Hepatocyte (in vitro differentiated cells): ENCODE results near the gene SBNO2.

Experiments
- EZH2 ChIP-seq: fragments of 200-600 bp; sonication (generic); IDR thresholded peaks from 2 replicates; pipeline ENCODE4 v1.6.1; 2016; ENCODE audit warnings: antibody characterized with exemption, mild to moderate bottlenecking, borderline replicate concordance
- EZH2phosphoT487 ChIP-seq: fragments of 200-600 bp; sonication (generic); IDR thresholded peaks from one replicate; pipeline ENCODE4 v1.6.1; 2018; ENCODE audit warnings: antibody characterized with exemption, mild to moderate bottlenecking, low read depth, moderate library complexity; ENCODE audit not compliant: unreplicated experiment, severe bottlenecking
- TF ChIP-seq, protein P1 (sequence below): fragments of 200-600 bp; sonication (generic); IDR thresholded peaks from 2 replicates; pipeline ENCODE4 v1.5.1; 2016; ENCODE audit warnings: antibody characterized with exemption, mild to moderate bottlenecking; ENCODE audit not compliant: poor library complexity

DNA sequence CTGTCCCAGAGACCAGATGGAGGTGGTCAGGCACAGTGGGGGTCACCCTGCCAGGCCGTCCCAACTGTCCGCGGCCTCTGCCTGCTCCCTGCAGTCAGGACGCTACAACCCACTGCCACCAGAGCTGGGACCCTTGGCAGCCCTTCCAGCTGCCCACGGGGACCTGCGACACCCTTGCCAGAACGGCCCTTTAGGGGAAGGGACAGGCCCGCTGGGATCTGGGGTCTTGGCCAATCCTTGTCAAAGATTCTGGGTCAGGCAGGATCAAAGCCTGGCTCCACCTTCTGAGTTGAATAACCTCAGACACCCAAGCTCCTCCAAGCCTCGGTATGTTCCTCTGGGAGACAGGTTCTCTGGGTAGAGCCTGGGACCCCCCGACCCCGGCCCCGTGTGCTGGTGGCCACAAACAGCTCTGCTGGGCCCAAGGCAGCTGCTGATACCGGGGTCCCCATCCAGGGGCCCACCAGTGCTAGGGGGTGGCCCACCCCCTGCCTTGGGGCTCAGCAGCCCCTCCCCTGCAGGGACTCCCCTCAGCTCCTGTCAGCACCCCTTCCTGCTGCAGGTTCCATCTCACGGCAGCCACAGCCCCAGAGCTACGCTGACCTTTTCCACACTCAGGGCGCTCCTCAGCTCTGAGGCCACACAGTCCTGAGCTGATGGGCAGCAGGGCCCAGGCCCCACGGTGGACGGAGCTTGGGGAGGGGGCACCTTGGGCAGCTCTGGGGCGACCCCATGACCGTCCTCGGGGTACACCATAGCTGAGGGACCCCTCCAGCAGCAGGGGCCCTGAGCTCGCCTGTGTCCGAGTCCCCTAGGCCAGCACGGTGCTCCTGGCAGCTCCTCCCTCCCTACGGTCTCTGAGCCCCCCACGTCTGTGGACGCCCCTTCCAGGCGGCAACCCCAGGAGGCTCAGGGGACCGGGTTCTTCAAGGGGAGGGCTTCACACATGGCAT is 18.4 kb downstream of the SBNO2 start:
- TF ChIP-seq, protein P1, sequence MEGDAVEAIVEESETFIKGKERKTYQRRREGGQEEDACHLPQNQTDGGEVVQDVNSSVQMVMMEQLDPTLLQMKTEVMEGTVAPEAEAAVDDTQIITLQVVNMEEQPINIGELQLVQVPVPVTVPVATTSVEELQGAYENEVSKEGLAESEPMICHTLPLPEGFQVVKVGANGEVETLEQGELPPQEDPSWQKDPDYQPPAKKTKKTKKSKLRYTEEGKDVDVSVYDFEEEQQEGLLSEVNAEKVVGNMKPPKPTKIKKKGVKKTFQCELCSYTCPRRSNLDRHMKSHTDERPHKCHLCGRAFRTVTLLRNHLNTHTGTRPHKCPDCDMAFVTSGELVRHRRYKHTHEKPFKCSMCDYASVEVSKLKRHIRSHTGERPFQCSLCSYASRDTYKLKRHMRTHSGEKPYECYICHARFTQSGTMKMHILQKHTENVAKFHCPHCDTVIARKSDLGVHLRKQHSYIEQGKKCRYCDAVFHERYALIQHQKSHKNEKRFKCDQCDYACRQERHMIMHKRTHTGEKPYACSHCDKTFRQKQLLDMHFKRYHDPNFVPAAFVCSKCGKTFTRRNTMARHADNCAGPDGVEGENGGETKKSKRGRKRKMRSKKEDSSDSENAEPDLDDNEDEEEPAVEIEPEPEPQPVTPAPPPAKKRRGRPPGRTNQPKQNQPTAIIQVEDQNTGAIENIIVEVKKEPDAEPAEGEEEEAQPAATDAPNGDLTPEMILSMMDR, result no peak
- TF ChIP-seq EZH2phosphoT487 (no peak), EZH2 (no peak)
